GF-D8 (cell line): ENCODE results near the gene SPOCK2.
"Not testable (repeated sequence)": the region's sequence is repeated elsewhere in the genome, so short reads cannot be mapped to it uniquely, and the experiment has no call there.

ENCODE experiments used
- DNase-seq: peaks from one replicate; lab custom pipeline; 2025; lab: John Stamatoyannopoulos, UW

Gene SPOCK2

DNA sequence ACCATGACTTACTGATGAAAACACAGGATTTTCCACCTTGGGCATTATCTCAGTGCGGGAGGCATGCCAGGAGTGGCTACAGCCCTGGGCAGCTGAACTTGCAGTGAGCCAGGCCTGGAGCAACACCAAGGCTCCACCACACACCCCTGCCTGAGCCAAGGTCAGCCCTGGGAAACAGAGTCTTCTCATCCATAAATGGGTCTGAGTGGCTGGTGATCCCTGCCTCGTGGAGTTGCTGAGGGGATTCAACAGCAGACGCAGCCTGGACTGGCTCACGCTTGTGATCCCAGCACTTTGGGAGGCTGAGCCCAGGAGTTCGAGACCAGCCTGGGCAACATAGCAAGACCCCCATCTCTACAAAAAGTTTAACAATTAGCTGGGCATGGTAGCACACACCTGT, 32.2 kb downstream of the SPOCK2 start:
- DNase-seq: no peak

DNA sequence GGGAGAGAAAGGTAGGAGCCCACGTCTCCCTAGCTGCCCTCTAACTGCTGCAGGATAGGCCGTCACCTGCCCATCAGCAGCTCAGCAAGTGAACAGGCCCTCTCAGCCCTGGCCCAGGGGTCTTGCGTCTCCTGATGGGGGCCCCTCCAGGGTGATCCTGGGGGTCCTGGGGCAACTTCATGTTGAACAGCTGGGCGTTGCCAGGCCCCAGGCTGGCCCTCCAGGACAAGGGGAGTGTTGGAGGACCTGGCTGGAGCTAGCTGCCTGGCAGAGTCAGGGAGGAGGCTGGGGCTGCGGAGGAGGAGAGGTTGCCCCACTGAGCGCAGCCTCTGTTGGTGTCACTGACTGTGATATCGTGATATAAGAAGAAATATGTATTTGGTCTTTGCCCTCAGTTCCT, 34.7 kb downstream of the SPOCK2 start:
- no peak for DNase-seq

DNA sequence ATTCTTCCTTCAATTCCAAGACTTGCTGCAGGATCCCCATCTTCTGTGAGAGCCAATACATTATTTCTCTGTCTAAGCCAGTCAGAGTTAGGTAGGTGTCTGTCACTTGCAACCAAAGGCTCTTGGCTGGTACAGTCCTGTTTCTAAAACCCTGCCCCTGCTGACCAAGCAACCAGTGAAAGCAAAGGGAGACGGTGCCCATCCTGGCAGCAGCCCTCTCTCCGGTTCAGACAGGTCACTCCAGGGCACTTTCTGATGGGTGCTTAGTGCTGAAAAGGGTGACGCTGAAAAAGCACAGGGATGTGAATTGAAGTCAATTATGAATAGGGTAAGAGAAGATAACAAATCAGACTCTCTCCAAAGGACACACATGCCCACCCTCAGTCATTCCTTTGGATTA, 37.5 kb downstream of the SPOCK2 start:
- DNase-seq: no peak

DNA sequence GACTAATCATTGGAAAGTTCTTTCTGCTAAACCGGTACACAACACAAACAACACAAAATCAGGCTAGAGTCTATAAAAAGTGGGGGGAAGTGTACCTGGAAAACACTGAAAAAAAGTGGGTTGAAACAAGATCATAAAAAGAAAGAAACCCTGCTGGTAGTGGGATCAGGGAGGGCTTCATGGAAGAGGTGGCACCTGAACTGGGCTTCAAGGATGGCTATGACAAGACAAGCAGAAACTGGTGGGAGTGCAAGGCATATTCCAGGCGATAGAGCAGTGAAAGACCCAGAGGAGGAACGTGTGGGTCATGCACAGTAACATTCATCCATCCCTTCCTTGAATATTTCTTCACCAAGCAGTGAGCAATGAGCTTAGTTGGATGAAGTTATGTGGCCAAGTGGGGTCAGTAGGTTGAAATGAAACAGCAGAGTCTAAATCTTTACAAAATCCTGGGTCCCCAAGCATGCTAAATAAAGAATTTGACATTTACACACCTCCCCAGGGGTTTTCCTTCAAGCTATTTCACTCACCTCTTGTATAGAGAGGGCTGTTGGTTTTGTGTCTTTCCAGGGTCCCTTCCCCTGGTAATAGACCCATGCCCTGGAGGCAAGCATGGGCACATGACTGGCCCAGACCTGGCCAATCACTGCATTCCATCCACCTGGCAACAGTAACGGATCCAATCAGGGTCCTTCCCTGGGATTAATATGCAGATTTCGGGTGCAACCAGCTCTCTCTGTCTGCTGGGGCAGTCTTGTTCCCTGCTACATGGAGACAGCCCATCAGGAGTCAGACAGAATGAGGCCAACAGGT, 38.2 kb downstream of the SPOCK2 start:
- no peak for DNase-seq

DNA sequence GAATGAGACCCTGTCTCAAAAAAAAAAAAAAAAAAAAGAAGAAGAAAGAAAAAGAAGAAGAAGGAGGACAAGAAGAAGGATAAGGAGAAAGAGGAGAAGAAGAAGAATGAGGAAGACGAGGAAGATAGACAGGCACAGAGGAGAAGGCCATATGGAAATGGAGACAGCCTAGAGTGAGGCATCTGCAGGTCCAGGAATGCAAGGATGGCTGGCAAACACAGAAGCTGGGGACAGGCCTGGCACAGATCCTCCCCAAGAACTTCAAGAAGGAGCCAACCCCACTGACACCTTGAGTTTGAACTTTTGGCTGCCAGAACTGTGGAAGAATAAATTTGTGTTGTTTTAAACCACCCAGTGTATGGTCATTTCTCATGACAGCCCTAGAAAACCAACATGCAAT, 38.9 kb downstream of the SPOCK2 start:
- DNase-seq: no peak

DNA sequence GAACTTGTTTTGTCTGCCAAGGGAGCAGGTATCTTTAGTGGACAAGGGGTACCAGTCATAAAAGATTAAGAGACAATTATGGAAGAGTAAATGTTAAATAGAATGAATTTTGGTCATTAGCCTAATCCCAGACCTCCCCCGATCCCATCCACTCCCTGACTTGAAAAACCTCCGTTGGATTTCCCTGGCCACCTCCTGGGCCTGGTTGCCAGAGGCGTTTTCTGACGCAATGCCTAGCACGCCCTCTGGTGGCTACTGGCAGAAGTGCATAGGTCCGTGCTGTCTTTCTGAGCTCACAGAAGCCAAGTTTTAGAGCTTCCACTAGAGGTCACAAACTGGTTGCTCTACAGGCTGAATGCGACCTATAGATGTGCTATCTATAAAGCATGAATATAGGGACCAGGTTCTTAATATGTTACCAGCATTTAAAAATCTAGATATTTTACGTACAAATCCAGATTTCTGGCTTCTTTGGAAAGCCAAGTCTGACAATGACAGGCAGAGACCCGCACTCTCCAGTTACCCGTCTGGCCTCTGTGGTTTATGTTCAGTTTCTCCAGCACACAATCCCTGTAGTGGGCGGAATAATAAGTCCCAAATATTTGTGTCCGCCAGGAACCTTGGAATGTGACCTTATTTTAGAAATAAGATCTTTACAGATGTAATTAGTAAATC, 39.8 kb downstream of the SPOCK2 start:
- peak; percentile 72 for DNase-seq

DNA sequence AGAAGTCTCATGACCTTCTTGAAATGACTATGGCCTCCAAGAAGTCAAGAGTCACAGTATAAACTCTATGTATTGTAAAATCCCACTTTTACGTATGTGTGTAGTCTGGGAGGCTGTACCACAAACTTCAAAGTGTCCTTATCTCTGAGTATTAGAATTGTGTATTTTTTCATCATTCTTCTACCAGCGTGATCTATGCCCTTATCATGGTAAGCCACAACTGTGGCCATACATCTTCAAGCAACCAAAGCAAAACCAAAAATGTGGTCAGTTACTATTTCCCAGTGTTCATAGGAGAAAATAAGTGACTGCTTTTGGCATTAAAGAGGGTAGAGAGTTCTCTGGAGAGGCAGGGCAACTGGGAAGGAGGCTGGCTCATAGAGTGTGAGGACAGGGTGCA, 42.8 kb downstream of the SPOCK2 start:
- no peak for DNase-seq

DNA sequence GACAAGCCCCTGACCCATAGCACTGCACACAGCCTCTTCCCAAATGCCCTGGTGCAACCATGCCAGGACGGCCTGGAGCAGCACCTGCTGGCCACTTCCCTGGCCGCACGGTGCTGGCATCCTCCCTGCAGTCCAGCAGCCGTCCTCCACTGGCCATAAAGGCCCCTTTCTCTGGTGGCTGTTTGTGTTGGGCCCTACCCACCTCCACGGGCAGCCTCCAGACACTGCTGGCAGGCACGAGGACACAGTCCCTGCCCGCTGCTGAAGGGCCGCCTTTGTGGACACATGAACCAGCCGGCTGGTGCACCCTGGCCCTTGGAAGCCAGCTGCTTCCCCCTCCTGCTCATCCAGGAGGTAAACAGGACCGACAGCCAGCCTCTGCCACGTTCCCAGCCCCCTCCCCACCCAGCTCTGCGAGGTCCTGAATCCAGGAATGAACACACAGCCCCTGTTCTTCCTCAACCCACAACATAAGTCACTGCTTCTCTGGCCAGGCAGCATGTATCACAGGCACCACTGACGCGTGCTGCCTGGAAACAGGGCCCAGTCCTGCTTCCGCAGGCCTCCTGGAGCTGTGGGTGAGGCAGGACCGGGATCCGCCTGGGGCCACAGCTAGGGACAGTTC, 43.8 kb downstream of the SPOCK2 start:
- no peak for DNase-seq

DNA sequence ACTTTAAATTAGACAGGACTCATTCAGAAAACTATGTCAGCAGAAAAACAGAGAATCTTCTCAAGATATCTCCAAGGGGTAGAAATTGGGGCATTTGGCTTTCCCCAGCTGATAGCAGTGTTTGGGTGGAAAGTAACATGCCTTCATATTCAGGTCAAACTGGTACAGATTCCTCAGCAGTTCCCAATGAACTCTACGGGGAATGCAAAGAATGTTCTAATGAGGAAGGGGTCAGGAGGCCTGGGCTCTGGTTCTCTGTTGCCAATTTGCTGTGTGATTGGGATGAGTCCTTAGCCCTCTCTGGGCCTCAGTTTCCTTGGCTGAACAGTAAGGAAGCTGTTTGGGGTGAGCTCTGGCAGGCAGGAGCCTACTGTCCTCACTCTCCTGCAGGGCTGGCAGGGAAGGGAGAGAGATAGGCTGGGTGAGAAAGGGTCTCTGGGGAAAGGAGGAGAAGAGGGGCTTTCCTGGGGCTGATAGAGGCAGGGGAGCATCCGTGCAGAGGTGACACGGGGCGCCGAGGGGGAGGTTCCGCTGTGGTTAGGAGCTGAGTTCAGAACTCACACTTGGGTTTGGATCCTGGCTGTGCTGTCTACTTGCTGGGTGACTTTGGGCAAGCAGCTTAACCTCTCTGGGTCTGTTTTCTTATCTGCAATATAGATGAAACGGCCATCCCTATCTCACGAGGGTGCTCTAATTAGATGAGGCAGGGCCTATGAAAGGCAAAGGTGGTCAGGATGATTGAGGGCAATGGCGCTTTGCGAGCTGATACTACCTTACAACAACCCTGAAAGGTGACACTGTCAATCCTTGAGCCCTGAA, 45.1 kb downstream of the SPOCK2 start:
- DNase-seq: no peak

DNA sequence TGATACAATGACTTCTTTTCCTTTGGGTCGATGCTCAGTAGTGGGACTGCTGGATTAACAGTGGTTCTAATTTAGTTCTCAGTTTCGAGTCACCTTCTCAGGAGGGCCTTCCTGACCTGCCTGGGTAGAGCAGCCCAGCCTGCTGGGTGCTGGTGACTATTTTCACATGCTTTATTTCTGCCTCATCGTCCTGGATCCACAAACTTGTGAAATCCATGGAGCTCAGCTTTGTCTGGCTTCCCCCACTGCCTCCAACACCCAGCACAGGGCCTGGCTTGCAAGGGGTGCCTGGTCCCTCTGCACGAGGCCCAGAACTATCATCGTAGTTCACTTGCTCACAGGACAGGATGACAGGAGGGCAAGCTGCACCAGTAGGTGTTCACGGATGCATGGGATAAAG, 46.9 kb downstream of the SPOCK2 start:
- no peak for DNase-seq

DNA sequence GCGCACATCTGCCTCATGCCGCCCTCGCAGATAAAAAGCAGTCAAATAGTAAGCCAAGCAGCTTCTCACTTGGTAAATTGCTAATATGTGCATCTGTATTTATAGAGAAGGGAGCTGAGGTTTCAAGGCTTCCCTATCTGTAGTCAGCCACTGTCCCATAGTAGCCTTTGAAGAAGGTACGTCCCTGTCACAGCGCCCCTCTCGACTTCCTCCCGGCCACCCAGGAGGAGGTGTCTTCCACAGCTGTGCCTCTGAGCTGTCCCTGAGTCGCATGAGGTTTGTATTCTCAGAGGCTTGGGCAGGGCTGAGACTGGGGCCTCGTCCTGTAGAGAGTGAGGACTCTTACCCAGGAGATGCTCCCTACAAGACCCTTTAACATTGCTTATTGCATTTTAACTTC, 49.0 kb downstream of the SPOCK2 start:
- DNase-seq: no peak

DNA sequence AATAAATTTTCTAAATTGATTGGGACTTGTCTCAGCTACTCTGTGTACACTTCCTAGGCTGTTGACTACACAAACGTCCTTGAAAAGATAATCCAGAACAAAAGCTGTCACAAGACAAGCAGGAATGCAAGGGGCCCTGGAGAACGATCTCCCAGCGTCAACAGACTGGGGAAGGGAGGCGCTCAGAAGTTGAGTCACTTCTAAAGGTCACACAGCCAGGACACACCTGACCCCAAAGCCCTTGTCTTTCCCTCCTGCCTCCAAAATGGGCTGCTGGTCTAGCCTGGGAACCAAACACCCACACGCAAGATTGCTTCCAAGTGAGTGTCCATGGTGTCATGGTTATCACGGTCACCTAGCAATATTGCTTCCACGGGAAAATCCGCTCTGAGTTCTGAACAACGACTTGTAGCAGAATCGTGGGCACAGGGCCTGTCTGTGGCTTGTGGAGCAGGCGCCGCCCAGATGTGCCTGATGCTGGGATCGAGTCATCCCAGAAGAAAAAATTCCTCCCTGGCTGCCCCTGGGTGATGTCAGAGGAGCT, 49.8 kb downstream of the SPOCK2 start:
- no peak for DNase-seq

DNA sequence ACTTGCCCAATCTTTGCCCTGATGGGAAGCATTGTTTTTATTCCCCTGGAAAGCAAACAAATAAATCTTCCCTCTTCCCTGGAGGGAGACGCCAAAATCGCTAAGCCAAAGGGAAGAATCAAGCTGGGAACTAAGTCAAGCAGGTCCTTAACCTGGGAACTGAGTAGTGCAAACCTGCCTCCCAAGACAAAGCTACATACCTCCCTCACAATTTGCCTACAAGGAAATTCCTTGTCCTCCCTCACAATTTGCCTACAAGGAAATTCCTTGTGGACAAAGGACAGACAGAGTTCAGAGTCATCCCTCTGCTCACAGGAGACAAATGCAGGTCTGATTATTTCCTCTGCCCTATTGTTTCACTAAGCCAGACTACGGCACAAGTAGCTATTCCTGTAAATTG, 50.5 kb downstream of the SPOCK2 start:
- no peak for DNase-seq

DNA sequence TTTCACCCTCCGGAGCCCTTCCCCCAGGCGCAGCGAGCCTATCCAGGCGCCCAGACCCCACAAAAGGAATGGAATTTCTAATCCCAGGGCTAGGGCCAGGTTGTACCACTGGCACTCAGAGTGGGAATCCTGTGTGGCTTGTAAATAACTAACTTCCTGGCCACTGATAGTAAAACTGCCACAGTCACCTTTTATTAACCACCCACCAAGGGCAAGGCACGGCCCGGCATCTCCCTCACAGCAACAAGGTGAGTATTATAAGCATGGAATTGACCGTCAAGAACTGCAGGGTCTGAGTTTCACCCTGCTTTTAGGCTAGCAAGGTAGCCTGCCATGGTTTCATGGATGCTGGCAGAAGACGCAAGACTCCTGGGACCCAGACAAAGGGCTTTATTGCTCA, 51.1 kb downstream of the SPOCK2 start:
- no peak for DNase-seq

DNA sequence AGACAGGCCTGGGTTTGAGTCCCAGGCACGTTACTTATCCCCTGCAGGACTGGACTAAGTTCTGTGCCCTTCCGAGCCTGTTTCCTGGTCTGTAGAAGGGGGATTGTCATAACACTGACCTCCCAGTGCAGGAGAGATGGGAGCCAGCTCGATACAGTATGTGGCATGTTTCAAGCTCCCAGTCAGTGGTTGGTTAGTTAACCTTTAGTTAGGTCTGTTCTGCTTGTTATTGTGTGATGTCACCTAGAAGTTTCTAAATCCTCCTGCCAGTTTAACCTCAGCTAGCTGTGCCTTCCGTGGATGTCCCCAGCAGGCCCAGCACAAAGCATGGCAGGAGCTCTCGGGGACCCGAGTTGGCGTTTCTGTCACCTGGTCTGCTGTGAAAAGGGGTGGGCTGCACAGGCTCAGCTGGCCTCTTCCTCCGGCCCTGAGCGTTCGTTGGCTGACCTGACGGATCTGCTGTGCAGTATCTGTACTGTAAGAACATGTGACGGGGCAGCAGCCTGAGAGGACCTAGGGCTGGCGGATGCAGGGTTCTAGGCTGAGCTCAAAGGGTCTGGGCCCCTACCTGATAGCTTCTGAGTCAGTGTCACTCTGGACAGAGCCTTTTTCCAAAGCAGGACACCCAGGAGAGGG, 53.0 kb downstream of the SPOCK2 start:
- DNase-seq: no peak

DNA sequence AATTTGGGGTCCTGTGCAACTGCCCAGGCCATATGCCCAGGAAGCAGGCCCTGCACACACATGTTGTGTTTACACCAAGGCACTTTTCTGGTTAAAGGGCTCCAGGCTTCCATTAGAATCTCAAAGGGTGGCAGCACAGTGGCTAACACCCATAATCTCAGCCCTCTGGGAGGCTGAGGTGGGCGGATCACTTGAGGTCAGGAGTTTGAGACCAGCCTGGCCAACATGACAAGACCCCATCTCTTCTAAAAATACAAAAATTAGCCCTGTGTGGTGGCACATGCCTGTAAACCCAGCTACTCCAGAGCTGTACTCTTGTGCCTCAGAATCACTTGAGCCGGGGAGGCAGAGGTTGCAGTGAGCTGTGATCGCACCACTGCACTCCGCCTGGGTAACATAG, 53.6 kb downstream of the SPOCK2 start:
- DNase-seq: no peak

DNA sequence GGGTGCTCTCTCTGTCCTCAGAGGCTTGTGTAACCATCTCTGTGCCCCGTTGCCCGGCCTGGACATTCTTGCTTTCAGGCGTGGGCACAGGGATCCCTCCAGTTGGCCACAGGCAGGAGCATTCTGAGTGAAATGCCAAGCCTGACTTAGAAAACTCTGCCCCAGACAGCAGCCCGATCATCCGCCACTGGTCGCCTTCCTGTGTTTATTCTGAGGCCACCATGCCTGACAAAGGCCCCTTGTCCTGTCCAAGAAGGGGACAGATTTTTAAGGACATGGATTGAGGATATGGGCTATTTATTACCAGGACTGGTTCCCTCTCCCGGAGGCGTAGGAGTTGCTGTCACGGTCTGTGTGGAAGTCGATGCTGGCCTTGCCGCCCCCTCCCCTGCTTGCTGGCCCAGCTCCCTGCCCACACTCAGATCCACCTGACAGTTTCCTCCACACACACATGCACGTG, 54.3 kb downstream of the SPOCK2 start:
- DNase-seq: no peak

DNA sequence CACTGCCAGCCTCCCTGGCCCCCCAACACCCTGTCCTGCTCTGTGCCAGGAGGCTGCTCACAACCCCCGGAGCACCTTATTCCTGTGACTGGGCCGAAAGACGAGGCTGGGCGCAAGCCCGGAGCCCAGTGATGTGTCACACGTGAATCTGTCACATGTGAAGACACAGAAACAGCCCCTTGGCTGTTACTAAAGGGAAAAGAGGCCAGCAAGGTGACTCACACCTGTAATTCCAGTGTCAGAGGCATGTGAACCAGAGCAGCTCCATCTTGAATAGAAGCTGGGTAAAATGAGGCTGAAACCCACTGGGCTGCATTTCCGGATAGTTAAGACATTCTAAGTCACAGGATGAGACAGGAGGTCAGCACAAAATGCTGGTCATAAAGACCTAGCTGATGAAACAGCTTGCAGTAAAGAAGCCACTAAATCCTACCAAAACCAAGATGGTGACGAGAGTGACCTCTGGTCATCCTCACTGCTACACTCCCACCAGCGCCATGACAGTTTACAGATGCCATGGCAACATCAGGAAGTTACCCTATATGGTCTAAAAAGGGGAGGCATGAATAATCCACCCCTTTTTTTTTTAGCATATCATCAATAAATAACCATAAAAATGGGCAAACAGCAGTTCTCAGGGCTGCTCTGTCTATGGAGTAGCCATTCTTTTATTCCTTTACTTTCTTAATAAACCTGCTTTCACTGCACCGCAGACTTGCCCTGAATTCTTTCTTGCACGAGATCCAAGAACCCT, 55.8 kb downstream of the SPOCK2 start:
- not testable (repeated sequence) for DNase-seq

DNA sequence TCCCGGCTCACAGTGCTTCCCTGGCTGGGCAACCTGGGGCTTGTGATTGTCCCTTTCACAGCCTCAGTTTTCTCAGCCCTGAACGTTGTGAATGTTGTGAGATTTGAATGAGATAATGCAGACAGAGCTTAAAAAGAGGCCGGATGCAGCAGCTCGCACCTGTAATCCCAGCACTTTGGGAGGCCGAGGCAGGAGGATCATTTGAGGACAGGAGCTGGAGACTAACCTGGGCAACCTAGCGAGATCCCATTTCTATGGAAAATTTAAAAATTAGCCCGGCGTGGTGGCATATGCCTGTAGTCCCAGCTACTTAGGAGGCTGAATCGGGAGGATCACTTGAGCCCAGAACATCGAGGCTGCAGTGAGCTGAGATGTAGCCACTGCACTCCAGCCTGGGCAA, 56.6 kb downstream of the SPOCK2 start:
- DNase-seq: no peak

DNA sequence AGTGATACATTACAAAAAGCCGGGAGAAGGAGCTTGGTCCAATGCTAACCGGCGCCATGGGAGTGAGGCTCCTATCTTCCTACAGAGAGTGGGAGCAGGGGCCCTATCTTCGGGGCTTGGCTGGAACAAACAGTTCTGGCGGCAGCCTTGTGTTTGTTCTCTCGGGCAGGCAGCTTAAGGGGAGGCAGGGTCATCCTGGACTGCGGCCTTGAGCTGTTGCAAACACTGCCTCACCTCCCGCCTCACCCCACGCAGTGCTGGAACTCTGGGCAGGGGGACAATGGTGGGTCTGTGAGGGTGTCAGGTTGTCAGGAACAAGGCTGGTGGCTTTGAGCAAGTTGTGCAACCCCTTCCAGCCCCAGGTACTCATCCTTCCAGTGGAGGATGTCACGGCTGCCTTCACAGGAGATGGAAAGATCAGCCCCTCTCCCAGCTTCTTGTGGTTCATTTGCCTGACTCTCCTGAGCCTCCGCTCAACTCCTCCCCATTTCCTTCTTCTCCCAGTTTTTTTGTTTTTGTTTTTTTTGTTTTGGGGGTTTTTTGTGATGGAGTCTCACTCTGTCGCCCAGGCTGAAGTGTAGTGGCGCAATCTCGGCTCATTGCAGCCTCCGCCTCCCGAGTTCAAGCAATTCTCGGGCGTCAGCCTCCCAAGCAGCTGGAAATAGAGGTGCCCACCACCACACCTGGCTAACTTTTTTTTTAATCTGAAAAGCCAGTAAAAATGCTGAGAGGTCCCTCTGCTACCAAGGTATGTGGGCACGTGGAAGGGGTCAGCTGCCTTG, 57.4 kb downstream of the SPOCK2 start:
- no peak for DNase-seq
